H1 (cell line): ENCODE results near the gene JPH2. TPM values are rescaled to one million over a fixed set of nuclear protein-coding genes. Genes with fewer than 3 reads are reported as not detected.

Source experiments
- BACH1 ChIP-seq: IDR thresholded peaks from 2 replicates; pipeline ENCODE4 v1.6.1; 2012; ENCODE audit warnings: low read length, improper control_type of control experiment
- E2F6 ChIP-seq: IDR thresholded peaks from 2 replicates; pipeline ENCODE4 v1.6.1; 2012; ENCODE audit warnings: inconsistent platforms
- RNF2 ChIP-seq: fragments of 200-900, 300-1000 bp; sonication (generic); IDR thresholded peaks from 2 replicates; pipeline ENCODE4 v1.7.1; 2016; ENCODE audit warnings: borderline replicate concordance, low read depth, mild to moderate bottlenecking, antibody characterized with exemption, low read length; ENCODE audit not compliant: poor library complexity, severe bottlenecking; ENCODE audit errors: missing control alignments
- TBP ChIP-seq: IDR thresholded peaks from 2 replicates; pipeline ENCODE4 v1.6.1; 2011; ENCODE audit warnings: low read depth, low read length, improper control_type of control experiment
- polyA plus RNA-seq, 7 experiments: library from polyadenylated mRNA; depleted of rRNA in 3 of 7; stranded (reverse) in 5 of 7; unstranded in 2 of 7; fragments of >200 nt in 5 of 7; fragments of 200-250 nt in 2 of 7; gene quantifications; 1 replicate in 5 of 7; 2 replicates in 1 of 7; 4 replicates in 1 of 7; pipeline versions ENCODE4 v1.2.1 to v1.2.3, GENCODE V29; 2011 to 2013; ENCODE audit warnings: missing spikeins in 2 of 7, mixed read lengths in 2 of 7
- total RNA-seq: library from RNA; stranded (reverse); fragmentation: NEBNext Ultra II Directional; extraction: Animal tissue kit (Norgen Biotek cat#: 25700); gene quantifications from 2 replicates; pipeline ENCODE4 v1.2.1, GENCODE V29; 2021

JPH2 gene
- total and polyA plus RNA-seq, 2 of the 8 experiments (the other 6 are each of a cell fraction or from before 2014, with no cell fraction given), result 0.59 to 1.3 TPM

GRCh38 chr20:44093249-44093582 is 93.8 kb downstream of the JPH2 start (continued):
- TF ChIP-seq E2F6 (no peak), BACH1 (no peak), RNF2 (no peak), TBP (no peak)
- TF ChIP-seq, all 59 proteins: peak for 0
